B cell (primary cell): Measurements from ENCODE around the gene UBR2.
"Not testable (repeated sequence)": the region's sequence is repeated elsewhere in the genome, so short reads cannot be mapped to it uniquely, and the experiment has no call there.

ENCODE experiments used
- EZH2 ChIP-seq: IDR thresholded peaks from 2 replicates; pipeline ENCODE4 v1.6.1; 2012; ENCODE audit warnings: borderline replicate concordance, low read depth, mild to moderate bottlenecking, moderate library complexity, low read length; ENCODE audit not compliant: insufficient read depth, poor library complexity, severe bottlenecking
- TF ChIP-seq, protein P1 (sequence below): fragments of 200-600 bp; IDR thresholded peaks from one replicate; pipeline ENCODE4 v1.8.0; 2022; ENCODE audit warnings: antibody characterized with exemption, mild to moderate bottlenecking

DNA sequence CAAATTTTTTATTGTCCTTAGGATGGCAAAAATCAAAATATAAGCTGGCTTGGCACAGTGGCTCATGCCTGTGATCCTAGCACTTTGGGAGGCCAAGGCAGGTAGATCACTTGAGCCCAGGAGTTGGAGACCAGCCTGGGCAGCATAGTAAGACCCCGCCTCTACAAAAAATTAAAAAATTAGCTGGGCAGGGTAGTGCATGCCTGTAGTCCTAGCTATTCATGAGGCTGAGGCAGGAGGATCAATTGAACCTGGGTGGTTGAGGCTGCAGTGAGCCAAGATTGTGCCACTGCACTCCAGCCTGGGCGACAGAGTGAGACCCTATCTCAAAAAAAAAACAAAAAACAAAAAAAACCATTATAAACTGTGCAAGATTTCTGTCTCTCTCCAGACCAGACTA lies 40.9 kb downstream of the UBR2 start:
- TF ChIP-seq, protein P1, sequence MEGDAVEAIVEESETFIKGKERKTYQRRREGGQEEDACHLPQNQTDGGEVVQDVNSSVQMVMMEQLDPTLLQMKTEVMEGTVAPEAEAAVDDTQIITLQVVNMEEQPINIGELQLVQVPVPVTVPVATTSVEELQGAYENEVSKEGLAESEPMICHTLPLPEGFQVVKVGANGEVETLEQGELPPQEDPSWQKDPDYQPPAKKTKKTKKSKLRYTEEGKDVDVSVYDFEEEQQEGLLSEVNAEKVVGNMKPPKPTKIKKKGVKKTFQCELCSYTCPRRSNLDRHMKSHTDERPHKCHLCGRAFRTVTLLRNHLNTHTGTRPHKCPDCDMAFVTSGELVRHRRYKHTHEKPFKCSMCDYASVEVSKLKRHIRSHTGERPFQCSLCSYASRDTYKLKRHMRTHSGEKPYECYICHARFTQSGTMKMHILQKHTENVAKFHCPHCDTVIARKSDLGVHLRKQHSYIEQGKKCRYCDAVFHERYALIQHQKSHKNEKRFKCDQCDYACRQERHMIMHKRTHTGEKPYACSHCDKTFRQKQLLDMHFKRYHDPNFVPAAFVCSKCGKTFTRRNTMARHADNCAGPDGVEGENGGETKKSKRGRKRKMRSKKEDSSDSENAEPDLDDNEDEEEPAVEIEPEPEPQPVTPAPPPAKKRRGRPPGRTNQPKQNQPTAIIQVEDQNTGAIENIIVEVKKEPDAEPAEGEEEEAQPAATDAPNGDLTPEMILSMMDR: not testable (repeated sequence)
- TF ChIP-seq EZH2: not testable (repeated sequence)
